HCT116 (cell line): Measurements from ENCODE around the gene TTL. TPM values are rescaled to one million over a fixed set of nuclear protein-coding genes. Genes with fewer than 3 reads are reported as not detected.

ENCODE experiments used
- ATAC-seq: fragments of 200-7000 bp; cut with Tn5 transposase; 2 replicates; pipeline ENCODE4 v1.9.1; 2020; ENCODE audit warnings: mild to moderate bottlenecking, moderate library complexity
- BruUV-seq: library from RNA; stranded (reverse); fragments of 400-500 nt; replicated peaks from 2 replicates; lab custom pipeline; 2021; lab: Mats Ljungman, UMichigan
- CTCF ChIA-PET: fragments of 300-600 bp; sonication (Branson Sonifier 250); formaldehyde crosslinking; loops from one replicate; lab custom pipeline; 2021; ENCODE audit warnings: antibody characterized with exemption; lab: Charles Lee
- POLR2A ChIA-PET: fragments of 300-600, 350-600 bp; sonication (Branson Sonifier 250); formaldehyde crosslinking; loops from one replicate; lab custom pipeline; 2021; ENCODE audit warnings: antibody characterized with exemption; lab: Charles Lee
- RAD21 ChIA-PET, 2 experiments: fragments of 300-600 bp; sonication (Branson Sonifier 250); formaldehyde crosslinking; loops; one replicate each; lab custom pipeline; 2023; ENCODE audit warnings: low total read pairs in 2 of 2; ENCODE audit not compliant: uncharacterized antibody in 2 of 2, unreplicated experiment in 2 of 2, low non-redundant PET in 1 of 2; lab: Charles Lee
- DNase-seq: peaks from one replicate; pipeline ENCODE4 v3.0.0-alpha.2; 2010; ENCODE audit warnings: low read depth, low spot score
- H2AFZ ChIP-seq: fragments of 200-600 bp; shearing (Covaris generic), sonication (generic); 2 replicates; pipeline ENCODE4 v1.6.1; 2017; ENCODE audit warnings: low read depth, mixed run types, mixed read lengths, antibody characterized with exemption, low read length; ENCODE audit not compliant: poor library complexity, severe bottlenecking
- H3K27ac ChIP-seq: 2 replicates; pipeline ENCODE4 v1.5.1; 2012; ENCODE audit warnings: low read depth, low read length
- H3K27me3 ChIP-seq: fragments of 200-600 bp; sonication (generic); 2 replicates; pipeline ENCODE4 v1.6.1; 2016; ENCODE audit warnings: mixed run types, low read length, mixed read lengths; ENCODE audit not compliant: insufficient read depth
- H3K36me3 ChIP-seq, 2 experiments: fragments of 200-500 bp in 1 of 2; fragments of 200-600 bp in 1 of 2; sonication (Bioruptor generic) in 1 of 2; sonication (generic) in 1 of 2; 2 replicates each; pipeline versions ENCODE4 v1.5.1 to v1.6.1; 2014 to 2016; ENCODE audit warnings: low read length in 2 of 2, inconsistent platforms in 1 of 2, mixed read lengths in 1 of 2, mixed run types in 1 of 2; ENCODE audit not compliant: insufficient read depth in 2 of 2, control insufficient read depth in 1 of 2
- H3K4me1 ChIP-seq, 2 experiments: fragments of 200-600 bp in 1 of 2; sonication (generic) in 1 of 2; 2 replicates each; pipeline versions ENCODE4 v1.5.1 to v1.6.1; 2012 to 2017; ENCODE audit warnings: low read length in 2 of 2, inconsistent platforms in 1 of 2, mild to moderate bottlenecking in 1 of 2, mixed read lengths in 1 of 2, mixed run types in 1 of 2, moderate library complexity in 1 of 2; ENCODE audit not compliant: insufficient read depth in 2 of 2, control insufficient read depth in 1 of 2
- H3K4me2 ChIP-seq: fragments of 200-600 bp; sonication (generic); 2 replicates; pipeline ENCODE4 v1.6.1; 2017; ENCODE audit warnings: mixed run types, low read length, mixed read lengths
- H3K4me3 ChIP-seq, 2 experiments: fragments of 200-600 bp in 1 of 2; sonication (generic) in 1 of 2; replicated peaks in 1 of 2; 2 replicates each; pipeline ENCODE4 v1.5.1; 2011 to 2016; ENCODE audit warnings: low read length in 2 of 2, control low read depth in 1 of 2, low read depth in 1 of 2, mild to moderate bottlenecking in 1 of 2, mixed read lengths in 1 of 2, mixed run types in 1 of 2
- H3K79me2 ChIP-seq: fragments of 200-600 bp; sonication (generic); 2 replicates; pipeline ENCODE4 v1.6.1; 2017; ENCODE audit warnings: mild to moderate bottlenecking, mixed run types, low read length, moderate library complexity, mixed read lengths; ENCODE audit not compliant: insufficient read depth
- H3K9ac ChIP-seq: fragments of 200-600 bp; sonication (generic); 2 replicates; pipeline ENCODE4 v1.6.1; 2016; ENCODE audit warnings: low read length, mixed read lengths
- H3K9me2 ChIP-seq: fragments of 200-600 bp; sonication (generic), shearing (Covaris generic); 2 replicates; pipeline ENCODE4 v1.6.1; 2017; ENCODE audit warnings: mixed run types, mild to moderate bottlenecking, moderate library complexity; ENCODE audit not compliant: insufficient read depth
- H3K9me3 ChIP-seq, 2 experiments: fragments of 200-500 bp in 1 of 2; fragments of 200-600 bp in 1 of 2; sonication (Bioruptor generic) in 1 of 2; sonication (generic) in 1 of 2; 2 replicates each; pipeline ENCODE4 v1.6.1; 2014 to 2017; ENCODE audit warnings: low read length in 2 of 2, mixed read lengths in 2 of 2, inconsistent platforms in 1 of 2, low read depth in 1 of 2, mild to moderate bottlenecking in 1 of 2, mixed run types in 1 of 2, moderate library complexity in 1 of 2; ENCODE audit not compliant: control insufficient read depth in 1 of 2, insufficient read depth in 1 of 2
- H4K20me1 ChIP-seq: fragments of 200-600 bp; sonication (generic), shearing (Covaris generic); 2 replicates; pipeline ENCODE4 v1.6.1; 2017; ENCODE audit warnings: mixed run types, mild to moderate bottlenecking, moderate library complexity; ENCODE audit not compliant: insufficient read depth
- CBX3 ChIP-seq: IDR thresholded peaks from 2 replicates; pipeline ENCODE4 v1.6.1; 2012; ENCODE audit warnings: low read depth
- EGR1 ChIP-seq: IDR thresholded peaks from 2 replicates; pipeline ENCODE4 v1.6.1; 2012; ENCODE audit warnings: low read depth
- ELF1 ChIP-seq: IDR thresholded peaks from 2 replicates; pipeline ENCODE4 v1.6.1; 2012; ENCODE audit warnings: low read depth, borderline replicate concordance
- EZH2 ChIP-seq: fragments of 200-600 bp; sonication (generic); IDR thresholded peaks from 2 replicates; pipeline ENCODE4 v1.6.1; 2017; ENCODE audit warnings: antibody characterized with exemption, mixed run types
- POLR2A ChIP-seq: IDR thresholded peaks from 2 replicates; pipeline ENCODE4 v1.7.0; 2011; ENCODE audit warnings: borderline replicate concordance; ENCODE audit not compliant: insufficient read depth, insufficient read length; ENCODE audit errors: extremely low read depth
- POLR2AphosphoS5 ChIP-seq: IDR thresholded peaks from 2 replicates; pipeline ENCODE4 v1.6.1; 2011; ENCODE audit warnings: mild to moderate bottlenecking, low read depth, low read length, moderate library complexity
- SIN3A ChIP-seq: IDR thresholded peaks from 2 replicates; pipeline ENCODE4 v1.6.1; 2012; ENCODE audit warnings: low read depth
- SP1 ChIP-seq: IDR thresholded peaks from 2 replicates; pipeline ENCODE4 v1.6.1; 2012; ENCODE audit warnings: low read depth
- YY1 ChIP-seq: IDR thresholded peaks from 2 replicates; pipeline ENCODE4 v1.6.1; 2011; ENCODE audit warnings: low read length, low read depth, moderate library complexity, mild to moderate bottlenecking; ENCODE audit not compliant: insufficient replicate concordance; ENCODE audit errors: extremely low read depth
- ZFX ChIP-seq: fragments of 450-650 bp; IDR thresholded peaks from 2 replicates; pipeline ENCODE4 v1.6.1; 2017
- ZNF274 ChIP-seq: fragments of 200-500 bp; sonication (Bioruptor generic); IDR thresholded peaks from 2 replicates; pipeline ENCODE4 v1.6.1; 2014; ENCODE audit warnings: mild to moderate bottlenecking, low read depth, low read length, inconsistent platforms
- intact Hi-C: fragments of 100-400 bp; cut with micrococcal nuclease; formaldehyde crosslinking; loops from 2 replicates; pipeline ENCODE4 v1.10.0; 2022
- total RNA-seq: library from RNA; stranded (reverse); gene quantifications from one replicate; pipeline ENCODE4 v1.2.1, GENCODE V29; 2021; ENCODE audit not compliant: unreplicated experiment
- TF ChIP-seq, protein P1 (sequence below), 3 experiments: fragments of 200-600 bp in 1 of 3; sonication (generic) in 1 of 3; IDR thresholded peaks in 2 of 3; conservative IDR thresholded peaks in 1 of 3; 2 replicates each; pipeline ENCODE4 v1.5.1; 2012 to 2017; ENCODE audit warnings: low read depth in 2 of 3, low read length in 2 of 3, antibody characterized with exemption in 1 of 3, borderline replicate concordance in 1 of 3, control low read depth in 1 of 3, mild to moderate bottlenecking in 1 of 3, mixed read lengths in 1 of 3, mixed run types in 1 of 3, moderate library complexity in 1 of 3; ENCODE audit not compliant: insufficient read depth in 1 of 3
- TF ChIP-seq, protein P2 (sequence below): IDR thresholded peaks from 2 replicates; pipeline ENCODE4 v1.6.1; 2011; ENCODE audit warnings: mild to moderate bottlenecking, low read length, moderate library complexity; ENCODE audit not compliant: insufficient replicate concordance; ENCODE audit errors: extremely low read depth
- TF ChIP-seq, protein P3 (sequence below): IDR thresholded peaks from 2 replicates; pipeline ENCODE4 v1.6.1; 2012
- TF ChIP-seq, protein P4 (sequence below): IDR thresholded peaks from 2 replicates; pipeline ENCODE4 v1.6.1; 2012

The TTL gene
- total RNA-seq, 1 experiment from 2014 or later, result 58.7 TPM

DNA sequence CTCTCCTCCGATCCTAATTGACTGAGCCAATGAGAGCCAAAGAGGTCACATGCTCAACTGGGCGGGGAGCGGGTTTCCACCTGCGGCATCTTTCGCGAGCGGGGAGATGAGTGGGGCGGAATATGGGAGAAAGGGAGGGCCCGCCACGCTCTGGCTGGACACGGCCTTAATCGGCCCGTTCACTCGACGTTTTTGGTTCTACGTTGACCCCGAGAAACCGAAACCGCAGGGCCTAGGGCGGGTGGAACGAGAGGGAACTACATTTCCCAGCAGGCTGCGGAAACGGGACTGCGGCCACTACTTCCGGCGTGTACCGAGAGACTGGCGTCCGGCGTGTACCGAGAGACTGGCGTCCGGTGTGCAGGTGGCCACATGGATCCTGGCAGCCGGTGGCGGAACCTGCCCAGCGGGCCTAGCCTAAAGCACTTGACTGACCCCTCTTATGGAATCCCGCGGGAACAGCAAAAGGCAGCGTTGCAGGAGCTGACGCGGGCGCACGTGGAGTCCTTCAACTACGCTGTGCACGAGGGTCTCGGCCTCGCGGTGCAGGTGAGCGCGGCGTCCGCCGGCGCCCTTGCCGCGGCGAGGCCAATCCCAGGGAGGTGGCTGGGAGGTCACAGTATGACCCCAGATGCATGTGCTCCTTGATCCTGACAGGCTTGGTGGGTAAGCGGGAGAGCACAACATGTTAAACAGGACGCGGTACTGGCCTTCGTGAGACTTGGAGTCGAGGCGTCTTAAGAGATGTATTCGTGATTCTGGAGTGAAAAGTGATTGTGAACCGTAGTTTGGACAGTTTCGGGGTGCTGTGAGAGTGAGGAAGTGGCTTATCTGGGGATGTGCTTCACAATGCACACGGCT lies 60.4 kb downstream of the TTL start, which contains the start of gene POLR1B:
POLR1B (plus strand) TSS at position 343 of the 861 bp plus-strand sequence; CDS start at position 373, 30 bp downstream.
- peaks cover 9 to 12% of the 10 kb centered on the region in 2 experiments for H3K36me3 ChIP-seq
- peaks cover 6% of the 10 kb centered on the region; the same call in 1 of the 2 replicates for H4K20me1 ChIP-seq
- no TSS peak for BruUV-seq
- H3K9me2 ChIP-seq, result no peaks in the 10 kb centered on the region
- DNase-seq (peak; percentile 76), ATAC-seq (peak; percentile 87)
- ChIA-PET RAD21 (no interaction called here), POLR2A (interaction anchor here (0.5 kb wide), 1 partner anchor 35 kb away, joined by 5 read pairs; no protein-coding TSS in a partner anchor), CTCF (no interaction called here)
- peaks cover 5 to 15% of the 10 kb centered on the region in 2 experiments for H3K4me1 ChIP-seq
- H3K9me3 ChIP-seq, result no peaks in the 10 kb centered on the region
- no peaks in the 10 kb centered on the region for H3K27me3 ChIP-seq
- intact Hi-C loops, result loop anchor here (5.0 kb wide), 2 partner anchors 60 to 485 kb away; partner anchors contain the start of genes TMEM87B and TTL
- peak within 1 kb of the TSS; percentile 65 for H3K27ac ChIP-seq
- TF ChIP-seq, protein P1, sequence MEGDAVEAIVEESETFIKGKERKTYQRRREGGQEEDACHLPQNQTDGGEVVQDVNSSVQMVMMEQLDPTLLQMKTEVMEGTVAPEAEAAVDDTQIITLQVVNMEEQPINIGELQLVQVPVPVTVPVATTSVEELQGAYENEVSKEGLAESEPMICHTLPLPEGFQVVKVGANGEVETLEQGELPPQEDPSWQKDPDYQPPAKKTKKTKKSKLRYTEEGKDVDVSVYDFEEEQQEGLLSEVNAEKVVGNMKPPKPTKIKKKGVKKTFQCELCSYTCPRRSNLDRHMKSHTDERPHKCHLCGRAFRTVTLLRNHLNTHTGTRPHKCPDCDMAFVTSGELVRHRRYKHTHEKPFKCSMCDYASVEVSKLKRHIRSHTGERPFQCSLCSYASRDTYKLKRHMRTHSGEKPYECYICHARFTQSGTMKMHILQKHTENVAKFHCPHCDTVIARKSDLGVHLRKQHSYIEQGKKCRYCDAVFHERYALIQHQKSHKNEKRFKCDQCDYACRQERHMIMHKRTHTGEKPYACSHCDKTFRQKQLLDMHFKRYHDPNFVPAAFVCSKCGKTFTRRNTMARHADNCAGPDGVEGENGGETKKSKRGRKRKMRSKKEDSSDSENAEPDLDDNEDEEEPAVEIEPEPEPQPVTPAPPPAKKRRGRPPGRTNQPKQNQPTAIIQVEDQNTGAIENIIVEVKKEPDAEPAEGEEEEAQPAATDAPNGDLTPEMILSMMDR (IDR thresholded peaks at IDR 0.05 in 2 of 3, conservative IDR thresholded peaks at IDR 0.05 in 1 of 3; ENCODE audit: borderline replicate concordance in 1 of 3, insufficient read depth in 1 of 3, low read depth in 2 of 3, low read length in 2 of 3), result no peak
- TF ChIP-seq YY1, result peak; percentile 71
- TF ChIP-seq POLR2A, result peak; percentile 79
- TF ChIP-seq, protein P2, sequence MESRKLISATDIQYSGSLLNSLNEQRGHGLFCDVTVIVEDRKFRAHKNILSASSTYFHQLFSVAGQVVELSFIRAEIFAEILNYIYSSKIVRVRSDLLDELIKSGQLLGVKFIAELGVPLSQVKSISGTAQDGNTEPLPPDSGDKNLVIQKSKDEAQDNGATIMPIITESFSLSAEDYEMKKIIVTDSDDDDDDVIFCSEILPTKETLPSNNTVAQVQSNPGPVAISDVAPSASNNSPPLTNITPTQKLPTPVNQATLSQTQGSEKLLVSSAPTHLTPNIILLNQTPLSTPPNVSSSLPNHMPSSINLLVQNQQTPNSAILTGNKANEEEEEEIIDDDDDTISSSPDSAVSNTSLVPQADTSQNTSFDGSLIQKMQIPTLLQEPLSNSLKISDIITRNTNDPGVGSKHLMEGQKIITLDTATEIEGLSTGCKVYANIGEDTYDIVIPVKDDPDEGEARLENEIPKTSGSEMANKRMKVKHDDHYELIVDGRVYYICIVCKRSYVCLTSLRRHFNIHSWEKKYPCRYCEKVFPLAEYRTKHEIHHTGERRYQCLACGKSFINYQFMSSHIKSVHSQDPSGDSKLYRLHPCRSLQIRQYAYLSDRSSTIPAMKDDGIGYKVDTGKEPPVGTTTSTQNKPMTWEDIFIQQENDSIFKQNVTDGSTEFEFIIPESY, result peak; percentile 77
- TF ChIP-seq POLR2AphosphoS5, result peak; percentile 89
- no peak for TF ChIP-seq ZNF274
- TF ChIP-seq, protein P3, sequence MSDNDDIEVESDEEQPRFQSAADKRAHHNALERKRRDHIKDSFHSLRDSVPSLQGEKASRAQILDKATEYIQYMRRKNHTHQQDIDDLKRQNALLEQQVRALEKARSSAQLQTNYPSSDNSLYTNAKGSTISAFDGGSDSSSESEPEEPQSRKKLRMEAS, result peak; percentile 99
- no peak for TF ChIP-seq CBX3
- peak; percentile 84 for TF ChIP-seq ZFX
- peak; percentile 45 for TF ChIP-seq ELF1
- peak; percentile 87 for TF ChIP-seq SIN3A
- peak; percentile 2; the same call in 1 of the 2 replicates for TF ChIP-seq SP1
- TF ChIP-seq EGR1, result no peak
- TF ChIP-seq EZH2, result no peak
- TF ChIP-seq, protein P4, sequence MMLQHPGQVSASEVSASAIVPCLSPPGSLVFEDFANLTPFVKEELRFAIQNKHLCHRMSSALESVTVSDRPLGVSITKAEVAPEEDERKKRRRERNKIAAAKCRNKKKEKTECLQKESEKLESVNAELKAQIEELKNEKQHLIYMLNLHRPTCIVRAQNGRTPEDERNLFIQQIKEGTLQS, result no peak
- peaks cover 50% of the 10 kb centered on the region for H3K79me2 ChIP-seq
- peak within 1 kb of the TSS; percentile 93 for H3K4me3 ChIP-seq
- peak within 1 kb of the TSS; percentile 76 for H2AFZ ChIP-seq
- peak within 1 kb of the TSS; percentile 92 for H3K9ac ChIP-seq
- peak within 1 kb of the TSS; percentile 93 for H3K4me2 ChIP-seq
